Mucosa of descending colon (tissue), 3 donors: ENCODE measurements around the gene KRTAP10-2. TPM values are rescaled to one million over a fixed set of nuclear protein-coding genes. Genes with fewer than 3 reads are reported as not detected.

Source experiments
- ATAC-seq: fragments of 200-7000 bp; cut with Tn5 transposase; one replicate; pipeline ENCODE4 v1.9.1; 2020; ENCODE audit warnings: mild to moderate bottlenecking, moderate library complexity
- DNase-seq, 3 donors: peaks; one replicate each; pipeline ENCODE4 v3.0.0-alpha.2; 2020
- H3K36me3 ChIP-seq: fragments of 200-600 bp; one replicate; pipeline ENCODE4 v1.8.0; 2021; ENCODE audit warnings: low read depth, mild to moderate bottlenecking
- H3K4me1 ChIP-seq: fragments of 200-600 bp; one replicate; pipeline ENCODE4 v1.8.0; 2021; ENCODE audit warnings: low read depth, mild to moderate bottlenecking
- H3K4me3 ChIP-seq: fragments of 200-600 bp; one replicate; pipeline ENCODE4 v1.8.0; 2021; ENCODE audit warnings: mild to moderate bottlenecking
- H3K9me3 ChIP-seq: fragments of 200-600 bp; one replicate; pipeline ENCODE4 v1.8.0; 2021; ENCODE audit warnings: mild to moderate bottlenecking
- intact Hi-C, 2 donors: fragments of 100-400 bp; cut with DNase I in 1 of 2; cut with micrococcal nuclease in 1 of 2; formaldehyde crosslinking; loops; one replicate each; pipeline versions ENCODE4 v1.11.0 to v1.11.1; 2022; cut with DNase I, micrococcal nuclease
- total RNA-seq, 3 donors: library from RNA; stranded (reverse); fragmentation: NEBNext Ultra II Directional in 2 of 3; extraction: Animal tissue kit (Norgen Biotek cat#: 25700) in 2 of 3; gene quantifications; one replicate each; pipeline versions ENCODE4 v1.2.1 to v1.2.4, GENCODE V29; 2021 to 2023
- TF ChIP-seq, protein P1 (sequence below): fragments of 200-600 bp; IDR thresholded peaks from one replicate; pipeline ENCODE4 v1.8.0; 2022; ENCODE audit warnings: antibody characterized with exemption, mild to moderate bottlenecking
- donor health status: DM: no; HTN: no; CAD: no; lungs with moderate emphysema.
- donor health status: DM: no; HTN: no; CAD: no.
- donor health status: DM: no; HTN: yes; CAD: no.

Gene KRTAP10-2
- total RNA-seq, 3 donors from 2014 or later: not detected

DNA sequence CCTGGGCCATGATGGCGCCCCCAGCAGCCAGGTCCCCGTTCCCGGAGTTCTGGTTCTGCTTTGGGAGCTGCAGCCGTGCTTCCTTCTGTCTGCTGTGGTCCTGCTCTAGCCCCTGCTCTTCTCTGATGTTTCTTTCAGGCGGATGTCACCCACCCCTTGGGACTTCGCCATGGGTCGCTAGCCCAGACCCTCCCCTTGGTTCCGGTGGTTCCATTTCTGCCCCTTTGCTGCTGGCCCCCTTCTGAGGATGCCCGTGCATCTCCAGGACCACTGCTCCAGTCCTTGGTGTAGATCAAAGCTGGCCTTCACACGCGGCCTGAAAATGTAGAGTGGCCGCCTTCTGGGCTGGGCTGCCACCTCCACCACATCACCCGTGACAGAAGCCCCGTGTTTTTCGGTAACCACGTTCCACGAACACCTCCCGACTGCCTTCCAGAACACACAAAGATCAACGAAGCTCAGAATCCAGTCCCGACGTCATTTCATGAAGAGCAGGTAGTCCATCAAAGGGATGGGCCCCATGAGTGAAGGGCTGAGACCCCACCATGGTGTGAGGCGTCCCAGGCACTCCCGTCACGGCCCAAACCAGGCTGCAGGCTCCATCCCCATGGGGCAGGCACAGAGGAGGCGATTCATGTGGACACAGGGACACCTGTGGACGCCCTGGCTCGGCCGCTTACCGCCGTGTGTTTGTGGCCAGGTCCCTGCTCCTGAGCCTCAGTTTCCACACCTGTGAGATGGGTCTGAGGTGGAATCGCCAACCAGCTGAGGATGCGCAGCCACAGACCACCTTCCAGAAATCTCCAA, 35.7 kb downstream of the KRTAP10-2 start:
- no peak for ATAC-seq
- Histone ChIP-seq H3K36me3 (no peaks in the 10 kb centered on the region), H3K9me3 (no peaks in the 10 kb centered on the region), H3K4me3 (no peak overlapping the region), H3K4me1 (peaks cover 2% of the 10 kb centered on the region)
- TF ChIP-seq, protein P1, sequence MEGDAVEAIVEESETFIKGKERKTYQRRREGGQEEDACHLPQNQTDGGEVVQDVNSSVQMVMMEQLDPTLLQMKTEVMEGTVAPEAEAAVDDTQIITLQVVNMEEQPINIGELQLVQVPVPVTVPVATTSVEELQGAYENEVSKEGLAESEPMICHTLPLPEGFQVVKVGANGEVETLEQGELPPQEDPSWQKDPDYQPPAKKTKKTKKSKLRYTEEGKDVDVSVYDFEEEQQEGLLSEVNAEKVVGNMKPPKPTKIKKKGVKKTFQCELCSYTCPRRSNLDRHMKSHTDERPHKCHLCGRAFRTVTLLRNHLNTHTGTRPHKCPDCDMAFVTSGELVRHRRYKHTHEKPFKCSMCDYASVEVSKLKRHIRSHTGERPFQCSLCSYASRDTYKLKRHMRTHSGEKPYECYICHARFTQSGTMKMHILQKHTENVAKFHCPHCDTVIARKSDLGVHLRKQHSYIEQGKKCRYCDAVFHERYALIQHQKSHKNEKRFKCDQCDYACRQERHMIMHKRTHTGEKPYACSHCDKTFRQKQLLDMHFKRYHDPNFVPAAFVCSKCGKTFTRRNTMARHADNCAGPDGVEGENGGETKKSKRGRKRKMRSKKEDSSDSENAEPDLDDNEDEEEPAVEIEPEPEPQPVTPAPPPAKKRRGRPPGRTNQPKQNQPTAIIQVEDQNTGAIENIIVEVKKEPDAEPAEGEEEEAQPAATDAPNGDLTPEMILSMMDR: no peak
- peak in 1 of 3 donors; percentile 13 for DNase-seq
- intact Hi-C loops: no loop called here

DNA sequence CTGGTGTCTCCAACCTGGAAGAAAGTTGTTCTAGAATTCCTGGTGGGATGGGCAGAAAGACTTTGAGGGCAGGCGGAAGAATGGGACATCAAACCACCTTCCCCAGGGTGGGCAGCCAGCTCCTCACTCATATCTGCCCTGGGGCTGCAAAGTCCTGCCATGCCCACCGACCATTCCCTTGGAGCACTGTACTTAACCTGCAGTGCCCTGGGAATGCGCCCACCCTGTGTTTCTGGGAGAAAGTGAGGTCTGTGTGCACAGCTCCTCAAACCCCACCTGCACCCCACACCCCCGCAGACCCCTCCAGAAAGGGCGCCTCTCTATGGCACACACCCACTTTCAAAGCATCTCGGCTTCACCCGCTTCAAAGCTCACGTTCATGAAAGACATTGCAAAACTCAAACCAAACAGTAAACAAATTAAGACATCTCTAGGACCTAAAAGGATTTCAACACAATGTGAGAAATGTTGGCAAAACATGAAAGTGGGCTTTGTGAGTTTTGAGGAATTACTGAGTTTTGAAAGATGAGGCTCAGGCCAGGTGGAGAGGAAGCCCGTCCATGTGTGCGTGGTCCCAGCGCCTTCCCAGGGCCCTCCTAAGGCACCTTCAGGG, 36.5 kb downstream of the KRTAP10-2 start:
- Histone ChIP-seq H3K36me3 (no peaks in the 10 kb centered on the region), H3K9me3 (no peaks in the 10 kb centered on the region), H3K4me3 (no peak overlapping the region), H3K4me1 (peaks cover 3% of the 10 kb centered on the region)
- TF ChIP-seq, protein P1: no peak
- no peak for ATAC-seq
- intact Hi-C loops: no loop called here
- DNase-seq: peak in 1 of 3 donors; percentile 2

GRCh38 chr21:44514218-44514520, 37.1 kb downstream of the KRTAP10-2 start:
- intact Hi-C loops: no loop called here
- Histone ChIP-seq H3K9me3 (no peaks in the 10 kb centered on the region), H3K36me3 (no peaks in the 10 kb centered on the region), H3K4me3 (no peak overlapping the region), H3K4me1 (peaks cover 3% of the 10 kb centered on the region)
- DNase-seq (peak in 1 of 3 donors; percentile 18), ATAC-seq (no peak)
- TF ChIP-seq, protein P1: no peak

DNA sequence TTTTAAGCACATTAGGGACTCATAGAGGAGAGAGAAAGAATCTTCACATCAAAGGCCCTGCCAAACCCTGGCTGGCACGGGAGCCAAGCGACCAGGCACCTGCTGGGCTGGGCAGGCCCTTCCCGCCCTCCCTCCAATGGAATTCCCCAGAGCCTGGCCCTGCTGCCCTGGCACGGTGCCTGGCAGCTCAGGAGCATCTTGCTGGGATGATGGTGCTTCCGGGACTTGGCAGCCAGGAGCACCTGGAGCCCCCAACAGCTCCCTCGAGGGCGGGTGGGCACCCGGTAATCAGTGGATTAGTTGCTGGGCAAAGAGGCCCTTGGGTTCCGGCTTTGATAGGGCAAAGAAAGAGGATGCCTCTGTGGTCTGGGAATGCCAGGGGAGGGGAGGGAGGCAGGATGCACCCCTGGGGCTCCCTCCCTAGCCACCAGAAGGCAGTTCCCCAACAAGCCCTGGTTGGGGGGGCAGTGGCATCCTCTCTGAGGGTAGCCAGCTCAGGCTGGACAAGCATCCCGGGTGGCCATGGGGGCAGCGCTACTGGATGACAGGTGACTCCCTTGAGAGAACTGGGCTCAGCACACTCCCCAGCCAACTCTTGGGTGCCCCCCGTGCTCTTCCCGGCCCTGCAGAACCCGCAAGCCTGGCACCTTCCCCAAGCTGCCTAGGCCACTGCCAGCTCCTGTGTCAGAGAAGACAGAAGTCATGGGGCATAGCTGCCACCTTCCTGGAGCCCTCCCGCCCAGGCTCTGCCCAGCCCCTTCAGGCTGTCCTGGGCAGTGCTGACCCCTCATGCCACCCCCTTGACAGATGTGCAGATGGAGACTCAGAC, 37.7 kb downstream of the KRTAP10-2 start:
- no peaks in the 10 kb centered on the region for H3K9me3 ChIP-seq
- peaks cover 3% of the 10 kb centered on the region for H3K4me1 ChIP-seq
- ATAC-seq (peak; percentile 27), DNase-seq (peak in 1 of 3 donors; percentile 30)
- no peak overlapping the region for H3K4me3 ChIP-seq
- TF ChIP-seq, protein P1: no peak
- intact Hi-C loops: no loop called here
- no peaks in the 10 kb centered on the region for H3K36me3 ChIP-seq

GRCh38 chr21:44512496-44513388, 38.6 kb downstream of the KRTAP10-2 start:
- Histone ChIP-seq H3K36me3 (no peaks in the 10 kb centered on the region), H3K4me1 (peaks cover 3% of the 10 kb centered on the region), H3K4me3 (no peak overlapping the region), H3K9me3 (no peaks in the 10 kb centered on the region)
- intact Hi-C loops: no loop called here
- TF ChIP-seq, protein P1: no peak
- ATAC-seq (no peak), DNase-seq (peak in 1 of 3 donors; percentile 14)
